OCI-LY7 (cell line): ENCODE results near the gene PCYT2. TPM values are rescaled to one million over a fixed set of nuclear protein-coding genes. Genes with fewer than 3 reads are reported as not detected.

ENCODE experiments used
- BruUV-seq: library from RNA; stranded (reverse); fragments of 400-500 nt; replicated peaks from 2 replicates; lab custom pipeline; 2021; lab: Mats Ljungman, UMichigan
- CTCF ChIA-PET: fragments of 300-600 bp; sonication (Branson Sonifier 250); formaldehyde crosslinking; loops from one replicate; lab custom pipeline; 2022; ENCODE audit warnings: antibody characterized with exemption; ENCODE audit not compliant: unreplicated experiment; lab: Charles Lee
- POLR2A ChIA-PET: fragments of 300-600 bp; sonication (Branson Sonifier 250); formaldehyde crosslinking; loops from one replicate; lab custom pipeline; 2022; ENCODE audit warnings: antibody characterized with exemption; lab: Charles Lee
- DNase-seq: peaks from one replicate; pipeline ENCODE4 v3.0.0-alpha.2; 2015; ENCODE audit warnings: low spot score
- H2AFZ ChIP-seq: fragments of 200-600 bp; sonication (generic), shearing (Covaris generic); 2 replicates; pipeline ENCODE4 v1.6.1; 2014; ENCODE audit warnings: mild to moderate bottlenecking, antibody characterized with exemption, low read length, moderate library complexity
- H3K27ac ChIP-seq: fragments of 200-600 bp; sonication (generic); 2 replicates; pipeline ENCODE4 v1.5.1; 2014; ENCODE audit warnings: mixed run types, low read depth, mild to moderate bottlenecking, moderate library complexity, low read length, inconsistent platforms; ENCODE audit not compliant: poor library complexity, severe bottlenecking
- H3K36me3 ChIP-seq: fragments of 200-600 bp; sonication (generic); 2 replicates; pipeline ENCODE4 v1.6.1; 2014; ENCODE audit warnings: mild to moderate bottlenecking, antibody characterized with exemption, low read length, moderate library complexity, mixed read lengths; ENCODE audit not compliant: insufficient read depth
- H3K4me1 ChIP-seq: fragments of 200-600 bp; sonication (generic); 2 replicates; pipeline ENCODE4 v1.5.1; 2014; ENCODE audit warnings: mild to moderate bottlenecking, low read length; ENCODE audit not compliant: insufficient read depth, poor library complexity, severe bottlenecking
- H3K4me2 ChIP-seq: fragments of 200-600 bp; sonication (generic); 2 replicates; pipeline ENCODE4 v1.6.1; 2014; ENCODE audit warnings: mild to moderate bottlenecking, low read length
- H3K4me3 ChIP-seq: fragments of 200-600 bp; sonication (generic); 2 replicates; pipeline ENCODE4 v1.5.1; 2014; ENCODE audit warnings: mild to moderate bottlenecking, low read depth, low read length; ENCODE audit not compliant: poor library complexity, severe bottlenecking
- H3K79me2 ChIP-seq: fragments of 200-600 bp; sonication (generic); 2 replicates; pipeline ENCODE4 v1.6.1; 2016; ENCODE audit warnings: low read depth, mild to moderate bottlenecking, low read length, moderate library complexity, mixed read lengths; ENCODE audit not compliant: insufficient read depth
- H3K9me2 ChIP-seq: fragments of 200-600 bp; sonication (generic); 2 replicates; pipeline ENCODE4 v1.6.1; 2016; ENCODE audit warnings: mild to moderate bottlenecking, low read length, mixed read lengths; ENCODE audit not compliant: insufficient read depth
- H3K9me3 ChIP-seq: fragments of 200-600 bp; sonication (generic); 2 replicates; pipeline ENCODE4 v1.6.1; 2014; ENCODE audit warnings: mild to moderate bottlenecking, mixed run types, low read length, mixed read lengths
- H4K20me1 ChIP-seq: fragments of 200-600 bp; sonication (generic); 2 replicates; pipeline ENCODE4 v1.6.1; 2014; ENCODE audit warnings: mild to moderate bottlenecking, antibody characterized with exemption, low read length, moderate library complexity, mixed read lengths; ENCODE audit not compliant: insufficient read depth
- EZH2phosphoT487 ChIP-seq: fragments of 200-600 bp; sonication (generic); IDR thresholded peaks from 2 replicates; pipeline ENCODE4 v1.6.1; 2018; ENCODE audit warnings: low read depth, borderline replicate concordance, mild to moderate bottlenecking, mixed run types, antibody characterized with exemption, low read length, moderate library complexity, mixed read lengths
- intact Hi-C: fragments of 100-400 bp; cut with micrococcal nuclease; formaldehyde crosslinking; loops from one replicate; pipeline ENCODE4 v1.10.0; 2022; ENCODE audit not compliant: unreplicated experiment
- total RNA-seq, 2 experiments: library from RNA; depleted of rRNA in 1 of 2; stranded (reverse); fragments of >200 nt in 1 of 2; shearing (Covaris generic) in 1 of 2; gene quantifications; 2 replicates each; pipeline ENCODE4 v1.2.3, GENCODE V29; 2014 to 2022
- TF ChIP-seq, protein P1 (sequence below): fragments of 200-600 bp; sonication (generic); conservative IDR thresholded peaks from 2 replicates; pipeline ENCODE4 v1.5.1; 2014; ENCODE audit warnings: mild to moderate bottlenecking, antibody characterized with exemption, low read length, moderate library complexity, mixed read lengths

PCYT2 gene
- total RNA-seq, 2 experiments from 2014 or later = 70.1 to 104 TPM

DNA sequence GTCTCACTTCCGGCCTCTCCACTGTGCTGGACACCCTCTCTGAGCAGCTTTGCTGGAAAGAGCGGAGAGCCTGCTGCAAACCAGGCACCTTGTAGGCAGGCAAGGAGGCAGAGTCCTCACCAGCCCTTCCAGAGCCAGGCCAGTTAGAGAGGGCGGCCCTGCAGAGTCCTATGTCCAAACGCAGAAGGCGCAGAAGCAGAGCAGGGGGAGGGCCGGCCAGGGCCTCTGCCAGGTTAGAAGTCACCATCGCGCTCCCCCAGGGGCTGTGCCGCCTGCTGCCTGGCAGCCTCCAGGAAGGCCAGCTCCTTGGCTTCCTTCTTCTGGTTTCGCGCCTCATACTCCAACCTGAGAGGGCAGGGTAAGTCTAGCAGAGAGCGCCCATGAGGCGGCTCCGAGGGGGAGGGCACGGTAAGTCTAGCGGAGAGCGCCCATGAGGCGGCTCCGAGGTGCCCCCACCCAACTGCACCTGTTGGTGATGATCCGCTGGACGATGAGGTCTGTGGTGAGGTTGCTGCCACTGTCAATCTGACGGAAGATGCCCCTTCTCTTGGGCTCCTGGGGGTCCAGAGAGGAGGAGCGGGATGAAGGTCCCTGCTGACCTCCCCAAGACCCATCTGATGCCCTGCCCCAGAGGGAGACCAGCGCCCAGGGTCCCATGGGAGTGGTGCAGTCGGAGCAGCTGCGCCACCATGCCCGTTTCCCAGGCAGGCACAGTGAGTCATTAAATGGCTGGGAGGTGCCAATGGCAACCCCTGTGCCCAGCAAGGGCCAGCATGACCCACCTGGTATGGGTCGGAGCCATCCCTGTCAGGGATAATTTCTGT, 6.4 kb downstream of the PCYT2 start:
- CTCF ChIA-PET = no interaction called here
- TF ChIP-seq EZH2phosphoT487 = no peak
- TF ChIP-seq, protein P1, sequence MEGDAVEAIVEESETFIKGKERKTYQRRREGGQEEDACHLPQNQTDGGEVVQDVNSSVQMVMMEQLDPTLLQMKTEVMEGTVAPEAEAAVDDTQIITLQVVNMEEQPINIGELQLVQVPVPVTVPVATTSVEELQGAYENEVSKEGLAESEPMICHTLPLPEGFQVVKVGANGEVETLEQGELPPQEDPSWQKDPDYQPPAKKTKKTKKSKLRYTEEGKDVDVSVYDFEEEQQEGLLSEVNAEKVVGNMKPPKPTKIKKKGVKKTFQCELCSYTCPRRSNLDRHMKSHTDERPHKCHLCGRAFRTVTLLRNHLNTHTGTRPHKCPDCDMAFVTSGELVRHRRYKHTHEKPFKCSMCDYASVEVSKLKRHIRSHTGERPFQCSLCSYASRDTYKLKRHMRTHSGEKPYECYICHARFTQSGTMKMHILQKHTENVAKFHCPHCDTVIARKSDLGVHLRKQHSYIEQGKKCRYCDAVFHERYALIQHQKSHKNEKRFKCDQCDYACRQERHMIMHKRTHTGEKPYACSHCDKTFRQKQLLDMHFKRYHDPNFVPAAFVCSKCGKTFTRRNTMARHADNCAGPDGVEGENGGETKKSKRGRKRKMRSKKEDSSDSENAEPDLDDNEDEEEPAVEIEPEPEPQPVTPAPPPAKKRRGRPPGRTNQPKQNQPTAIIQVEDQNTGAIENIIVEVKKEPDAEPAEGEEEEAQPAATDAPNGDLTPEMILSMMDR = no peak
- Histone ChIP-seq H3K9me2 (no peaks in the 10 kb centered on the region), H2AFZ (no peak overlapping the region), H3K9me3 (no peaks in the 10 kb centered on the region), H3K4me2 (no peak overlapping the region), H3K4me1 (peaks cover under 1% of the 10 kb centered on the region), H3K79me2 (no peaks in the 10 kb centered on the region), H4K20me1 (no peaks in the 10 kb centered on the region; the same call in 1 of the 2 replicates), H3K4me3 (no peak overlapping the region), H3K27ac (no peak overlapping the region), H3K36me3 (peaks cover 43% of the 10 kb centered on the region; the same call in 1 of the 2 replicates)
- no peak for DNase-seq
- POLR2A ChIA-PET = no interaction called here
- TSS peak; percentile 58 for BruUV-seq
- intact Hi-C loops = no loop called here

DNA sequence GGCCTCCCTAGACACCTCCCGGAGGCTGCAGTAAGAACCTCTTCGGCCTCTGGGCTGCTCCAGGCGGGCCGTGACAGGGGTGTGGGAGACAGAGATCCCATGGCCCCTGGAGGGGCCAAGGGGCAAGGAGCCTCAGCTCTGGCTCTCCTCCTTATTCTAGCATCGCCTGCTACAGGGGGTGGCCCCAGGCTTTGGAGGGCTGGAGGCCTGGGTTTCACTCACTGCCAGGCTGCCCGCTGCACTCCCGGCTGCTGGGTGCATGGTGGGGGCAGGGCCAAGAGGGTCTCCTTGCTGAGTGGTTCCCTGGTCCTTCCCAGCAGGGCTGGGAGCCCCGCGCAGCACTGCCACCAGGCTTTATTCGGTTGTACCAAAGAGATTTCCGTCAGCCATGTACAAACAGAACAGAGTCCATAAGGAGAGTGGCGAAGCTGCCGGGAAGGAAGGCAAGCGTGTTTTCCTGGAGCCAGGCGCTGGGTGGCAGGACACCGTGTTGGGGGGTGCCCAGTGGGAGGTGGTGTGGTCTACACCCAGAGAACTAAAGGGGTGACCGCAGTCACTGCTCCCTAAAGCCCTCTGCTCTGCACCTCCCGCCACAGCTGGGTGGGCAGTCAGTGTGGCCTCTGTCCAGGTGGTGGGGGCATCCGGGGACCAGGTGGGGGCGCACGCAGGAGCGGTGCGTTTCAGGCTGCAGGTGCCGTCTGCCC, 7.2 kb downstream of the PCYT2 start:
- ChIA-PET CTCF (no interaction called here), POLR2A (no interaction called here)
- Histone ChIP-seq H3K4me1 (no peaks in the 10 kb centered on the region), H4K20me1 (no peaks in the 10 kb centered on the region; the same call in 1 of the 2 replicates), H3K79me2 (no peaks in the 10 kb centered on the region), H3K9me2 (no peaks in the 10 kb centered on the region), H2AFZ (no peak overlapping the region), H3K9me3 (no peaks in the 10 kb centered on the region), H3K27ac (no peak overlapping the region), H3K36me3 (peaks cover 48% of the 10 kb centered on the region; the same call in 1 of the 2 replicates), H3K4me2 (no peak overlapping the region), H3K4me3 (no peak overlapping the region)
- DNase-seq = no peak
- TF ChIP-seq EZH2phosphoT487 = no peak
- TF ChIP-seq, protein P1 = no peak
- no TSS peak for BruUV-seq
- intact Hi-C loops = no loop called here
